Femur (tissue), 1 donor: ENCODE results near the gene BARHL2.

Source experiments
- DNase-seq: peaks from one replicate; pipeline ENCODE4 v3.0.0-alpha.2; 2017

Gene BARHL2

GRCh38 chr1:90724361-90724760, 7.3 kb upstream of the BARHL2 start:
- DNase-seq: no peak

GRCh38 chr1:90723590-90724108, 6.5 kb upstream of the BARHL2 start:
- DNase-seq: no peak

GRCh38 chr1:90722874-90723589, 5.9 kb upstream of the BARHL2 start:
- DNase-seq: no peak

- DNase-seq: no peak
Measured at GRCh38 chr1:90721210-90722194, 4.4 kb upstream of the BARHL2 start.

GRCh38 chr1:90720145-90720636, 3.1 kb upstream of the BARHL2 start:
- no peak for DNase-seq

- no peak for DNase-seq
Measured at GRCh38 chr1:90719330-90720144, 2.4 kb upstream of the BARHL2 start.

GRCh38 chr1:90718411-90719329, 1.6 kb upstream of the BARHL2 start:
- no peak for DNase-seq

- DNase-seq: no peak
Measured at GRCh38 chr1:90717665-90718410, 736 bp upstream of the BARHL2 start.

GRCh38 chr1:90717356-90717664, 208 bp upstream of the BARHL2 start:
- no peak for DNase-seq

- DNase-seq: no peak
Measured at GRCh38 chr1:90716243-90716551, 905 bp downstream of the BARHL2 start.

- no peak for DNase-seq
Measured at GRCh38 chr1:90715309-90715708, 1.8 kb downstream of the BARHL2 start.

- DNase-seq: no peak
Measured at GRCh38 chr1:90714521-90714951, 2.6 kb downstream of the BARHL2 start.

- no peak for DNase-seq
Measured at GRCh38 chr1:90713741-90714509, 3.2 kb downstream of the BARHL2 start.

GRCh38 chr1:90712915-90713730, 4.0 kb downstream of the BARHL2 start:
- no peak for DNase-seq

- DNase-seq: no peak
Measured at GRCh38 chr1:90712153-90712856, 4.8 kb downstream of the BARHL2 start.

GRCh38 chr1:90711696-90712095, 5.4 kb downstream of the BARHL2 start:
- no peak for DNase-seq

GRCh38 chr1:90710579-90711536, 6.2 kb downstream of the BARHL2 start:
- no peak for DNase-seq
